HCT116 (cell line): ENCODE measurements around the gene CPT2. TPM values are rescaled to one million over a fixed set of nuclear protein-coding genes. Genes with fewer than 3 reads are reported as not detected.

ENCODE experiments used
- ATAC-seq: fragments of 200-7000 bp; cut with Tn5 transposase; 2 replicates; pipeline ENCODE4 v1.9.1; 2020; ENCODE audit warnings: mild to moderate bottlenecking, moderate library complexity
- BruUV-seq: library from RNA; stranded (reverse); fragments of 400-500 nt; replicated peaks from 2 replicates; lab custom pipeline; 2021; lab: Mats Ljungman, UMichigan
- CTCF ChIA-PET: fragments of 300-600 bp; sonication (Branson Sonifier 250); formaldehyde crosslinking; loops from one replicate; lab custom pipeline; 2021; ENCODE audit warnings: antibody characterized with exemption; lab: Charles Lee
- POLR2A ChIA-PET: fragments of 300-600, 350-600 bp; sonication (Branson Sonifier 250); formaldehyde crosslinking; loops from one replicate; lab custom pipeline; 2021; ENCODE audit warnings: antibody characterized with exemption; lab: Charles Lee
- RAD21 ChIA-PET, 2 experiments: fragments of 300-600 bp; sonication (Branson Sonifier 250); formaldehyde crosslinking; loops; one replicate each; lab custom pipeline; 2023; ENCODE audit warnings: low total read pairs in 2 of 2; ENCODE audit not compliant: uncharacterized antibody in 2 of 2, unreplicated experiment in 2 of 2, low non-redundant PET in 1 of 2; lab: Charles Lee
- DNase-seq: peaks from one replicate; pipeline ENCODE4 v3.0.0-alpha.2; 2010; ENCODE audit warnings: low read depth, low spot score
- H2AFZ ChIP-seq: fragments of 200-600 bp; shearing (Covaris generic), sonication (generic); 2 replicates; pipeline ENCODE4 v1.6.1; 2017; ENCODE audit warnings: low read depth, mixed run types, mixed read lengths, antibody characterized with exemption, low read length; ENCODE audit not compliant: poor library complexity, severe bottlenecking
- H3K27ac ChIP-seq: 2 replicates; pipeline ENCODE4 v1.5.1; 2012; ENCODE audit warnings: low read depth, low read length
- H3K27me3 ChIP-seq: fragments of 200-600 bp; sonication (generic); 2 replicates; pipeline ENCODE4 v1.6.1; 2016; ENCODE audit warnings: mixed run types, low read length, mixed read lengths; ENCODE audit not compliant: insufficient read depth
- H3K36me3 ChIP-seq, 2 experiments: fragments of 200-500 bp in 1 of 2; fragments of 200-600 bp in 1 of 2; sonication (Bioruptor generic) in 1 of 2; sonication (generic) in 1 of 2; 2 replicates each; pipeline versions ENCODE4 v1.5.1 to v1.6.1; 2014 to 2016; ENCODE audit warnings: low read length in 2 of 2, inconsistent platforms in 1 of 2, mixed read lengths in 1 of 2, mixed run types in 1 of 2; ENCODE audit not compliant: insufficient read depth in 2 of 2, control insufficient read depth in 1 of 2
- H3K4me1 ChIP-seq, 2 experiments: fragments of 200-600 bp in 1 of 2; sonication (generic) in 1 of 2; 2 replicates each; pipeline versions ENCODE4 v1.5.1 to v1.6.1; 2012 to 2017; ENCODE audit warnings: low read length in 2 of 2, inconsistent platforms in 1 of 2, mild to moderate bottlenecking in 1 of 2, mixed read lengths in 1 of 2, mixed run types in 1 of 2, moderate library complexity in 1 of 2; ENCODE audit not compliant: insufficient read depth in 2 of 2, control insufficient read depth in 1 of 2
- H3K4me2 ChIP-seq: fragments of 200-600 bp; sonication (generic); 2 replicates; pipeline ENCODE4 v1.6.1; 2017; ENCODE audit warnings: mixed run types, low read length, mixed read lengths
- H3K4me3 ChIP-seq, 2 experiments: fragments of 200-600 bp in 1 of 2; sonication (generic) in 1 of 2; replicated peaks in 1 of 2; 2 replicates each; pipeline ENCODE4 v1.5.1; 2011 to 2016; ENCODE audit warnings: low read length in 2 of 2, control low read depth in 1 of 2, low read depth in 1 of 2, mild to moderate bottlenecking in 1 of 2, mixed read lengths in 1 of 2, mixed run types in 1 of 2
- H3K79me2 ChIP-seq: fragments of 200-600 bp; sonication (generic); 2 replicates; pipeline ENCODE4 v1.6.1; 2017; ENCODE audit warnings: mild to moderate bottlenecking, mixed run types, low read length, moderate library complexity, mixed read lengths; ENCODE audit not compliant: insufficient read depth
- H3K9ac ChIP-seq: fragments of 200-600 bp; sonication (generic); 2 replicates; pipeline ENCODE4 v1.6.1; 2016; ENCODE audit warnings: low read length, mixed read lengths
- H3K9me2 ChIP-seq: fragments of 200-600 bp; sonication (generic), shearing (Covaris generic); 2 replicates; pipeline ENCODE4 v1.6.1; 2017; ENCODE audit warnings: mixed run types, mild to moderate bottlenecking, moderate library complexity; ENCODE audit not compliant: insufficient read depth
- H3K9me3 ChIP-seq, 2 experiments: fragments of 200-500 bp in 1 of 2; fragments of 200-600 bp in 1 of 2; sonication (Bioruptor generic) in 1 of 2; sonication (generic) in 1 of 2; 2 replicates each; pipeline ENCODE4 v1.6.1; 2014 to 2017; ENCODE audit warnings: low read length in 2 of 2, mixed read lengths in 2 of 2, inconsistent platforms in 1 of 2, low read depth in 1 of 2, mild to moderate bottlenecking in 1 of 2, mixed run types in 1 of 2, moderate library complexity in 1 of 2; ENCODE audit not compliant: control insufficient read depth in 1 of 2, insufficient read depth in 1 of 2
- H4K20me1 ChIP-seq: fragments of 200-600 bp; sonication (generic), shearing (Covaris generic); 2 replicates; pipeline ENCODE4 v1.6.1; 2017; ENCODE audit warnings: mixed run types, mild to moderate bottlenecking, moderate library complexity; ENCODE audit not compliant: insufficient read depth
- CBX3 ChIP-seq: IDR thresholded peaks from 2 replicates; pipeline ENCODE4 v1.6.1; 2012; ENCODE audit warnings: low read depth
- CTCF ChIP-seq, 3 experiments: fragments of 200-600 bp in 1 of 3; sonication (generic) in 1 of 3; IDR thresholded peaks in 2 of 3; conservative IDR thresholded peaks in 1 of 3; 2 replicates each; pipeline ENCODE4 v1.5.1; 2012 to 2017; ENCODE audit warnings: low read depth in 2 of 3, low read length in 2 of 3, antibody characterized with exemption in 1 of 3, borderline replicate concordance in 1 of 3, control low read depth in 1 of 3, mild to moderate bottlenecking in 1 of 3, mixed read lengths in 1 of 3, mixed run types in 1 of 3, moderate library complexity in 1 of 3; ENCODE audit not compliant: insufficient read depth in 1 of 3
- ELF1 ChIP-seq: IDR thresholded peaks from 2 replicates; pipeline ENCODE4 v1.6.1; 2012; ENCODE audit warnings: low read depth, borderline replicate concordance
- RAD21 ChIP-seq: IDR thresholded peaks from 2 replicates; pipeline ENCODE4 v1.6.1; 2012; ENCODE audit warnings: low read depth, mild to moderate bottlenecking
- REST ChIP-seq: IDR thresholded peaks from 2 replicates; pipeline ENCODE4 v1.6.1; 2012; ENCODE audit warnings: low read depth
- SIN3A ChIP-seq: IDR thresholded peaks from 2 replicates; pipeline ENCODE4 v1.6.1; 2012; ENCODE audit warnings: low read depth
- TCF7L2 ChIP-seq: IDR thresholded peaks from 2 replicates; pipeline ENCODE4 v1.7.0; 2011; ENCODE audit warnings: borderline replicate concordance, inconsistent platforms; ENCODE audit not compliant: insufficient read depth, insufficient read length; ENCODE audit errors: extremely low read depth
- YY1 ChIP-seq: IDR thresholded peaks from 2 replicates; pipeline ENCODE4 v1.6.1; 2011; ENCODE audit warnings: low read length, low read depth, moderate library complexity, mild to moderate bottlenecking; ENCODE audit not compliant: insufficient replicate concordance; ENCODE audit errors: extremely low read depth
- ZFX ChIP-seq: fragments of 450-650 bp; IDR thresholded peaks from 2 replicates; pipeline ENCODE4 v1.6.1; 2017
- intact Hi-C: fragments of 100-400 bp; cut with micrococcal nuclease; formaldehyde crosslinking; loops from 2 replicates; pipeline ENCODE4 v1.10.0; 2022
- total RNA-seq: library from RNA; stranded (reverse); gene quantifications from one replicate; pipeline ENCODE4 v1.2.1, GENCODE V29; 2021; ENCODE audit not compliant: unreplicated experiment

The CPT2 gene
- total RNA-seq, 1 experiment from 2014 or later, result 18.1 TPM

- TF ChIP-seq YY1, result no peak
- TF ChIP-seq RAD21, result no peak
- no peak for TF ChIP-seq CTCF (IDR thresholded peaks at IDR 0.05 in 2 of 3, conservative IDR thresholded peaks at IDR 0.05 in 1 of 3; ENCODE audit: borderline replicate concordance in 1 of 3, insufficient read depth in 1 of 3, low read depth in 2 of 3, low read length in 2 of 3)
Observed at GRCh38 chr1:53258216-53258615, 61.6 kb downstream of the CPT2 start (continued).

- Histone ChIP-seq H3K27me3 (no peaks in the 10 kb centered on the region), H3K27ac (no peak overlapping the region), H3K9ac (no peak overlapping the region), H3K4me3 (no peak overlapping the region), H3K9me3 (no peaks in the 10 kb centered on the region), H3K79me2 (no peaks in the 10 kb centered on the region), H4K20me1 (no peaks in the 10 kb centered on the region), H3K4me2 (no peak overlapping the region), H2AFZ (no peak overlapping the region), H3K36me3 (peaks cover 41 to 79% of the 10 kb centered on the region in 2 experiments; a peak in 3 of 4 replicates), H3K9me2 (no peaks in the 10 kb centered on the region), H3K4me1 (no peaks in the 10 kb centered on the region)
- ChIA-PET POLR2A (no interaction called here), RAD21 (no interaction called here), CTCF (no interaction called here)
- intact Hi-C loops, result no loop called here
- no peak for TF ChIP-seq SIN3A
- no peak for TF ChIP-seq ELF1
- TF ChIP-seq TCF7L2, result no peak
- TF ChIP-seq REST, result no peak
- TF ChIP-seq ZFX, result no peak
- TF ChIP-seq CBX3, result no peak
- ATAC-seq (no peak), DNase-seq (no peak)
- no TSS peak for BruUV-seq
Observed at GRCh38 chr1:53259932-53260331, 63.3 kb downstream of the CPT2 start.
